Natural killer cell treated with Interleukin-12 subunit alpha and Interleukin-12 subunit beta and Interleukin-15 and Interleukin-18, amount 100 ng/mL, for 72 hours (primary cell): ENCODE data around the gene DDX56. TPM values are rescaled to one million over a fixed set of nuclear protein-coding genes. Genes with fewer than 3 reads are reported as not detected.

Source experiments
- ATAC-seq, 2 donors: fragments of 150-1000 bp; cut with Tn5 transposase in 1 of 2; sonication (Bioruptor Pico), chemical (Tn5 transposase) in 1 of 2; 2 replicates each; pipeline ENCODE4 v1.10.0; 2021
- DNase-seq: peaks from one replicate; pipeline ENCODE4 v3.0.0; 2022; ENCODE audit warnings: low spot score
- H3K27ac Mint-ChIP-seq, 2 donors: 1 replicate in 1 of 2; 2 replicates in 1 of 2; pipeline ENCODE4 v1.8.0; 2022; ENCODE audit warnings: mixed read lengths in 2 of 2, mild to moderate bottlenecking in 1 of 2, moderate library complexity in 1 of 2
- H3K27me3 Mint-ChIP-seq, 2 donors: 1 replicate in 1 of 2; 2 replicates in 1 of 2; pipeline ENCODE4 v1.8.0; 2022; ENCODE audit warnings: mixed read lengths in 2 of 2
- H3K36me3 Mint-ChIP-seq: one replicate; pipeline ENCODE4 v1.8.0; 2022; ENCODE audit warnings: mixed read lengths
- H3K4me1 Mint-ChIP-seq, 2 donors: 1 replicate in 1 of 2; 2 replicates in 1 of 2; pipeline ENCODE4 v1.8.0; 2022; ENCODE audit warnings: low read depth in 2 of 2, mixed read lengths in 2 of 2, mild to moderate bottlenecking in 1 of 2
- H3K4me3 Mint-ChIP-seq: one replicate; pipeline ENCODE4 v1.8.0; 2022; ENCODE audit warnings: mixed read lengths
- H3K9me3 Mint-ChIP-seq: 2 replicates; pipeline ENCODE4 v1.8.0; 2022; ENCODE audit warnings: mixed read lengths
- total RNA-seq, 2 donors: library from RNA; stranded (reverse); gene quantifications; one replicate each; pipeline ENCODE4 v1.2.3, GENCODE V29; 2022

Gene DDX56
- total RNA-seq, 2 donors from 2014 or later, result 99.7 to 208 TPM

DNA sequence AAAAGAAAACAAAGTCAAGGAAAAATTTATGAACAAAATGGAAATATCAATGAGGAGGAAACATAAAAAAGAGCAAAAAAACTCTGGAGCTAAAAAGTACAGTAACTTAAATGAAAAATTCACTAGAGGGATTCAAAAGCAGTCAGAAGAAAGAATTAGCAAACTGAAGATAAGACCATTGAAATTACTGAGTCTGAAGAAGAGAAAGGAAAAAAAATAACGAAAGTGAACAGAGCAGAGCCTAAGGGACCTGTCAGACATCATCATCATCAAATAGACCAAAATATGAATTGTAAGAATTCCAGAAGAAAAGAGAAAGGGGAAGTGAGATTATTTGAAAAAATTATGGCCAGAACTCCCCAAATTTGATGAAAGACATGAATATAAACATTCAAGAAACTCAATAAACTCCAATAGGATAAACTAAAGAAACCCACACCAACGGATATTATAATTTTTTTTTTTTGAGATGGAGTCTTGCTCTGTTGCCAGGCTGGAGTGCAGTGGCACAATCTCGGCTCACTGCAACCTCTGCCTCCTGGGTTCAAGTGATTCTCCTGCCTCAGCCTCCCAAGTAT is 48.8 kb downstream of the DDX56 start:
- peaks cover 0 to 14% of the 10 kb centered on the region in 2 donors for H3K27me3 Mint-ChIP-seq
- no peak for ATAC-seq
- H3K4me1 Mint-ChIP-seq, result no peaks in the 10 kb centered on the region
- H3K36me3 Mint-ChIP-seq, result peaks cover 12% of the 10 kb centered on the region
- DNase-seq, result no peak
- no peak overlapping the region for H3K4me3 Mint-ChIP-seq
- no peak overlapping the region for H3K27ac Mint-ChIP-seq
- H3K9me3 Mint-ChIP-seq, result peaks cover 7% of the 10 kb centered on the region

DNA sequence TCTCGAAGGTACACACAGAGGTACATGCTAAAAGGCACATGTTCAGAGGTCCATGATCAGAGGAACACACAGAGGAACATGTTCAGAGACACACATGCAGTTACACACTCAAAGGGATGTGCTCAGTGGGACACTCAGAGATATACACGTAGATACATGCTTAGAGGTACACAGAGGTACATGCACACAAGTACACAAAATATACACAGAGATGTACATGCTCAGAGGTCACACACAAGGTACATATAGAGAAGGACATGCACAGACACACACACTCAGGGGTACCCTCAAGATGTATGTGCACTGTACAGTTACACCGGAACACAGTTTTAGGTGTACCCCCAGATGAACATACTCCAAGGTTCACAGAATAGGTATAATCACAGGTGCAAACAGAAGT is 51.4 kb downstream of the DDX56 start:
- Mint-ChIP-seq H3K9me3 (peaks cover 7% of the 10 kb centered on the region), H3K27ac (no peak overlapping the region), H3K27me3 (peaks cover 0 to 14% of the 10 kb centered on the region in 2 donors), H3K4me3 (no peak overlapping the region), H3K36me3 (peaks cover 12% of the 10 kb centered on the region), H3K4me1 (no peaks in the 10 kb centered on the region)
- ATAC-seq (no peak), DNase-seq (no peak)

DNA sequence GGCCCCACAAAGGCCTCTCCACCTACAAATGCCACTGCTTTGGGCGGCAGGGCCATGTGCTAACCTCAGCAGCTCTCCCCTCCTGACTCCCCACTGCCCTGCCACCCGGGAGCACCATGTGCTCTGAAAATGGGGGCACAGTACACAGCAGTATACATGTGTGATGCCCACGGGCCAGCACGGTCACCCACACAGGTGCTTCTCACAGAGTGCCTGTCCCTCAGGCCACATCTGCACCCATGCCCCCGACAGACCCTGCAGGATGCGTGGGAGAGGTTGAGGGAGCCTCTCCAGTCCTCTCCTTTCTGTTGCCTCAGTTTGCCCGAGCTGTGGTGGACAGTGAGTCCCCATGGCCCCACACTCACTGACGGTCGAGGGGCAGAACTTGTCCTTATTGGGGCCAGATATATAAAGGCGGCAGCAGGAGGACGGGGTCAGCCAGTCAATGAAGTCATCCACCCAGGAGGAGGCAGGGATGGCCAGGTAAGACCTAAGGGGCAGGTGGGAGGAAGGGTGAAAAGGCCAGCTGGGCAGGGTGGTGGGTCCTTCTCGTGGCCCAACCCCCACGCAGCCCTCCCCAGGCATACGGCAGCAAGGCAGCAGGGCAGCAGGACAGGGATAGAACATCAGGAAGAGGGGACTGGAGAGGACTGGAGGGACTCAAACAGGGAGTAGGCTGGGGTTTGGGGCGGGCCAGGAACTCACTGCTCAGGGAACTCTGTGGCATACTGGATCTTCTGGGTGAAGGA is 52.2 kb downstream of the DDX56 start:
- peaks cover 0 to 14% of the 10 kb centered on the region in 2 donors for H3K27me3 Mint-ChIP-seq
- no peaks in the 10 kb centered on the region for H3K4me1 Mint-ChIP-seq
- H3K4me3 Mint-ChIP-seq, result no peak overlapping the region
- ATAC-seq, result peak in 1 of 2 donors; percentile 32
- no peak for DNase-seq
- H3K27ac Mint-ChIP-seq, result no peak overlapping the region
- H3K36me3 Mint-ChIP-seq, result peaks cover 12% of the 10 kb centered on the region
- peaks cover 7% of the 10 kb centered on the region for H3K9me3 Mint-ChIP-seq

DNA sequence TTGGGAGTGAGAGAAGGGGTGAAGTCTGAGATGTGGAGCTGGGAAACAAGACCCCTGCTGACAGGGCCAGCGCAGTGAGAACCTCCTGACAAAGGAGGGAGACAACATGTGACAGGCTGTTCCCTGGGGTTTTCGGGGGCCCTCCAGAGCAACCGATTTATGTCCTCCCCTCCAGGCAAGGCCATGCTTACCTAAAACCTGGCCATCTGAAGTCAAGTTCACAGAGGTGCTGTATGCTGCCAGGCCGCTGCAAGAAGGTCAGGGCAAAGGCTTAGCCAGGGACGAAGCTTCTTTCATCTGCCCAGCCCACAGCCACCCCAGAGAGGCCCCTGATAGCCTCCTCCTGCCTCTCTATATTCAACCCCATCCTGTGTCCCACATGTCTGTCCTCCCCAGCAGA is 53.1 kb downstream of the DDX56 start:
- Mint-ChIP-seq H3K27ac (no peak overlapping the region), H3K27me3 (peaks cover 0 to 14% of the 10 kb centered on the region in 2 donors), H3K4me3 (no peak overlapping the region), H3K9me3 (peaks cover 7% of the 10 kb centered on the region), H3K4me1 (no peaks in the 10 kb centered on the region), H3K36me3 (peaks cover 12% of the 10 kb centered on the region)
- ATAC-seq, result no peak
- no peak for DNase-seq

DNA sequence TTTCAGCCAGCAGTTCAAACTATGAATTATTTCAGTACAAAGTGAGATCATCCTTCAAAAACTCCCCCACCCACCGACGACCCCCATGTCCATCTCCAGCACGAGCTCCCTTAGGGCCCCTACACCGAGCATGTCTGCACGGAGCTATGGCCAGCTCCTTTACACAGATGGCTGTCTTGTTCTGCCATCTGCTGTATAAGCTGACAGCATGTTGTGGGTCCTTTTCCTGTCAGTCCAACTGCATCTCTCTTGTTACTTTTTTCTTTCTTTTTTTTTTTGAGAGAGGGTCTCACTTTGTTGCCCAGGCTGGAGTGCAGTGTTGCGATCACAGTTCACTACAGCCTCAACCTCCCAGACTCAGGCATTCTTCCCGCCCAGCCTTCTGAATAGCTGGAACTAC is 54.2 kb downstream of the DDX56 start:
- ATAC-seq (no peak), DNase-seq (no peak)
- H3K4me1 Mint-ChIP-seq, result no peaks in the 10 kb centered on the region
- no peak overlapping the region for H3K27ac Mint-ChIP-seq
- no peak overlapping the region for H3K4me3 Mint-ChIP-seq
- peaks cover 7% of the 10 kb centered on the region for H3K36me3 Mint-ChIP-seq
- peaks cover 3% of the 10 kb centered on the region for H3K9me3 Mint-ChIP-seq
- H3K27me3 Mint-ChIP-seq, result peaks cover 0 to 10% of the 10 kb centered on the region in 2 donors

DNA sequence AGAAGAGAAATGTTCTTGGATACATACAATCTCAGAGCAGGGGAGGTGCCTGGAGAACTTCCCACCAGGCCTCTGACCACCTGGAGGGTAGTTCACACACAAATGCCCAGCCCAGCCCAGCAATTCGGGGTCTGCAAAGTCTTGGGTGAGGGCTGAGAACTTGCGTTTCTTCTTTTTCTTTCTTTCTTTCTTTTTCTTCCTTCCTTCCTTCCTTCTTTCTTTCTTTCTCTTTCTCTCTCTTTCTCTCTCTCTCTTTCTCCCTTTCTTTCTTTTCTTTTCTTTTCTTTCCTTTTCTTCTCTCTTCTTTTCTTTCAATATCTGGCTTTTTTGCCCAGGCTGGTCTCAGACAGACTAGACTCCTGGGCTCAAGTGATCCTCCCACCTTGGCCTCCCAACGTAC is 54.9 kb downstream of the DDX56 start:
- H3K36me3 Mint-ChIP-seq, result peaks cover under 1% of the 10 kb centered on the region
- H3K9me3 Mint-ChIP-seq, result no peaks in the 10 kb centered on the region
- no peak for ATAC-seq
- DNase-seq, result no peak
- H3K4me1 Mint-ChIP-seq, result no peaks in the 10 kb centered on the region
- no peak overlapping the region for H3K4me3 Mint-ChIP-seq
- peaks cover 0 to 6% of the 10 kb centered on the region in 2 donors for H3K27me3 Mint-ChIP-seq
- no peak overlapping the region for H3K27ac Mint-ChIP-seq

DNA sequence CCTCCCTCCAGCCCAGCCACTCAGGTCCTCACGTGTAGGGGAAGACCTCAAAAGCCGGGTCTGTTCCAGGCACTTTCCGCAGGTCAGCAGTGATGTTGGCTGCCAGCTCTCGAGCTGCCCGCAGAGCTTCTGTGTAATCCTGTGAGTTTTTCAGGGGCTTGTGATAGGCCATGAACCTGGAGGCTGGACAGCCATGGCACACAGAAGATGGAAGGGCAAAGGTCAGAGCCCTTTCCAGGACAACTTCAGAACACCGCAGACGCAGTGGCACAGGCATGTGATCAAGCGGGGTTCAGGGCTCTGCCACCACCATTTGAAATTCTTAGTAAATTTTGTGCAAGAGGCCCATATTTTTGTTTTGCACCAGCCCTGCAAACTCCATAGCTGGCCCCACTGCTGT is 56.5 kb downstream of the DDX56 start:
- no peaks in the 10 kb centered on the region for H3K9me3 Mint-ChIP-seq
- no peak overlapping the region for H3K4me3 Mint-ChIP-seq
- H3K27ac Mint-ChIP-seq, result no peak overlapping the region
- H3K27me3 Mint-ChIP-seq, result peaks cover 0 to 3% of the 10 kb centered on the region in 2 donors
- no peaks in the 10 kb centered on the region for H3K4me1 Mint-ChIP-seq
- ATAC-seq (peak in 1 of 2 donors; percentile 15), DNase-seq (no peak)
- H3K36me3 Mint-ChIP-seq, result no peaks in the 10 kb centered on the region

Other genes starting within 250 kb of the DDX56 start
- gene CAMK2B, start 248.3 kb downstream of the DDX56 start, total RNA-seq, result under 1 TPM in 1 of 2 donors, not detected in 1; 0.10 TPM
- 100 to 1,000 TPM in 1 of 2 donors, 10 to 100 TPM in 1; 70.8 to 108 TPM for gene NUDCD3, start 83.2 kb downstream of the DDX56 start, total RNA-seq
- gene NPC1L1, start 32.6 kb downstream of the DDX56 start, total RNA-seq, result under 1 TPM in 1 of 2 donors, not detected in 1; 0.12 TPM
- gene TMED4, start 8.3 kb upstream of the DDX56 start, total RNA-seq, result 100 to 1,000 TPM in 1 of 2 donors, 10 to 100 TPM in 1; 97.9 to 104 TPM
- 100 to 1,000 TPM in 1 of 2 donors, 10 to 100 TPM in 1; 84.8 to 116 TPM for gene OGDH, start 32.7 kb upstream of the DDX56 start, total RNA-seq
- gene ZMIZ2, start 174.9 kb upstream of the DDX56 start, total RNA-seq, result 100 to 1,000 TPM; 108 to 133 TPM
- 1,000 to 10,000 TPM; 1,523 to 1,782 TPM for gene PPIA, start 222.8 kb upstream of the DDX56 start, total RNA-seq